Prostate gland (tissue), 2 donors: Measurements from ENCODE around the gene MBLAC1.

Source experiments
- CTCF ChIP-seq, 4 experiments: fragments of 200-600 bp in 2 of 4; fragments of 450-650 bp in 2 of 4; sonication (generic) in 2 of 4; IDR thresholded peaks; 1 replicate in 3 of 4; 2 replicates in 1 of 4; pipeline ENCODE4 v1.5.1; 2016 to 2019; ENCODE audit warnings: antibody characterized with exemption in 4 of 4, mild to moderate bottlenecking in 2 of 4, moderate library complexity in 2 of 4
- POLR2A ChIP-seq: fragments of 450-650 bp; IDR thresholded peaks from one replicate; pipeline ENCODE4 v1.6.1; 2016; ENCODE audit warnings: antibody characterized with exemption, mild to moderate bottlenecking
- POLR2AphosphoS5 ChIP-seq: sonication (generic); formaldehyde crosslinking; IDR thresholded peaks from one replicate; pipeline ENCODE4 v1.6.1; 2017; ENCODE audit warnings: antibody characterized with exemption

GRCh38 chr7:100102950-100103840 is 23.6 kb upstream of the MBLAC1 start:
- TF ChIP-seq CTCF (IDR thresholded peaks at IDR 0.05): no peak
- no peak for TF ChIP-seq POLR2A
- TF ChIP-seq POLR2AphosphoS5: no peak
